Hematopoietic multipotent progenitor cell (in vitro differentiated cells): ENCODE data around the gene SPATA31C1. TPM values are rescaled to one million over a fixed set of nuclear protein-coding genes. Genes with fewer than 3 reads are reported as not detected.
"Not testable (repeated sequence)": the region's sequence is repeated elsewhere in the genome, so short reads cannot be mapped to it uniquely, and the experiment has no call there.

Experiments
- DNase-seq, 3 donors: peaks; one replicate each; pipeline ENCODE4 v3.0.0-alpha.2; 2011 to 2015; ENCODE audit warnings: low read depth in 2 of 3, low spot score in 2 of 3
- total RNA-seq: library from RNA; depleted of rRNA; stranded (reverse); fragments of >200 nt; gene quantifications from one replicate; pipeline ENCODE4 v1.2.3, GENCODE V29; 2012

SPATA31C1 gene
- total RNA-seq, 1 donor, result under 0.01 TPM

GRCh38 chr9:87886210-87886932, 31.4 kb upstream of the SPATA31C1 start:
- DNase-seq, result no peak

- DNase-seq, result no peak
Observed at GRCh38 chr9:87886933-87887505, 30.7 kb upstream of the SPATA31C1 start.

- no peak for DNase-seq
Observed at GRCh38 chr9:87887661-87888480, 29.9 kb upstream of the SPATA31C1 start.

- no peak for DNase-seq
Observed at GRCh38 chr9:87888501-87888900, 29.3 kb upstream of the SPATA31C1 start.

GRCh38 chr9:87889065-87889881, 28.5 kb upstream of the SPATA31C1 start:
- DNase-seq, result no peak

- DNase-seq, result no peak
Observed at GRCh38 chr9:87889882-87890252, 27.9 kb upstream of the SPATA31C1 start.

GRCh38 chr9:87890837-87891236, 26.9 kb upstream of the SPATA31C1 start:
- DNase-seq, result no peak

GRCh38 chr9:87891754-87892153, 26.0 kb upstream of the SPATA31C1 start:
- DNase-seq, result no peak

GRCh38 chr9:87892956-87893355, 24.8 kb upstream of the SPATA31C1 start:
- no peak for DNase-seq

GRCh38 chr9:87894998-87895625, 22.6 kb upstream of the SPATA31C1 start:
- DNase-seq, result no peak

GRCh38 chr9:87896891-87897290, 20.9 kb upstream of the SPATA31C1 start:
- no peak for DNase-seq

GRCh38 chr9:87898151-87898550, 19.6 kb upstream of the SPATA31C1 start:
- DNase-seq, result no peak

- DNase-seq, result not testable (repeated sequence)
Observed at GRCh38 chr9:87902371-87902770, 15.4 kb upstream of the SPATA31C1 start.

- no peak for DNase-seq
Observed at GRCh38 chr9:87909310-87910041, 8.3 kb upstream of the SPATA31C1 start.

- no peak for DNase-seq
Observed at GRCh38 chr9:87910821-87911220, 6.9 kb upstream of the SPATA31C1 start.

GRCh38 chr9:87919013-87919412, 1.3 kb downstream of the SPATA31C1 start:
- DNase-seq, result peak in 1 of 3 donors; percentile 19

GRCh38 chr9:87921561-87921960, 3.8 kb downstream of the SPATA31C1 start:
- DNase-seq, result not testable (repeated sequence)

GRCh38 chr9:87923012-87923411, 5.2 kb downstream of the SPATA31C1 start:
- peak in 1 of 3 donors; percentile 46 for DNase-seq

- not testable (repeated sequence) for DNase-seq
Observed at GRCh38 chr9:87924851-87925250, 7.1 kb downstream of the SPATA31C1 start.

GRCh38 chr9:87929152-87929551, 11.4 kb downstream of the SPATA31C1 start:
- DNase-seq, result not testable (repeated sequence)
